ENCODE results near the gene LSM14B.

- TF ChIP-seq CTCF (conservative IDR thresholded peaks at IDR 0.05) (no peak), EZH2 (IDR thresholded peaks at IDR 0.05; ENCODE audit: low read depth) (no peak)
Measured at GRCh38 chr20:62132421-62132820, 10.1 kb downstream of the LSM14B start.
